Endothelial cell of umbilical vein (primary cell): ENCODE results near the gene DDX27.

ENCODE experiments used
- TF ChIP-seq, protein P1 (sequence below), 2 donors: IDR thresholded peaks; 1 replicate in 1 of 2; 2 replicates in 1 of 2; pipeline ENCODE4 v1.5.1; 2011; ENCODE audit warnings: low read length in 2 of 2, mild to moderate bottlenecking in 2 of 2, moderate library complexity in 2 of 2, control low read depth in 1 of 2, inconsistent platforms in 1 of 2, low read depth in 1 of 2; ENCODE audit not compliant: insufficient read depth in 1 of 2; ENCODE audit errors: extremely low read depth in 1 of 2
- TF ChIP-seq, protein P2 (sequence below): IDR thresholded peaks from 2 replicates; pipeline ENCODE4 v1.6.1; 2011; ENCODE audit not compliant: insufficient read depth, insufficient read length

DNA sequence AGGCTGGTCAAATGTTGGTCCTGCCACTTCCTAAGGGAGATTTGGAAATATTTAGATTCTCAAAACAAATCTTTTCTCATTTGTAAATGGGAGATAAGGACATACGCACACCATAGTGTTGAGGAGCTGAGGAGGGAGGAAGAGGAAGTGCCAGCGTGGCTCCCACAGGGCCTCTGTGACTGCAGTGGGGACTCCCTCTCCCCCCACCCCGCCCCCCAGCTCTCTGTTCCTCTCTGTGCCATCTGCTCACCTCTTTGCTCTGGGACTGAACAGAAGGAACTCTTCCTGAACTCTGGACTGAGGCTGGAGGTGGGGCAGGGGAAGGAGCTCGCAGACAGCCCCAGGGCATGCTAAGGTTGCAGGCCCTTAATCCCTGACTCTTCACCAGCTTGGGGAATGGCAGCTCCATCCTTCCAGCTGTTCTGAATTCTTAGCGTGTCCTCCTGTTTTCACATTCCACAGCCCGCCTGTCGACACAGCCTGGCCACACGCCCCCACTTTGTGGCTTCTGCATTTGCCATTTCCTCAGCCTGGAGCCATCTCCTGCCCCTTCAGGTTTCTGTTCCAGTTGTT, 11.4 kb downstream of the DDX27 start:
- TF ChIP-seq, protein P1, sequence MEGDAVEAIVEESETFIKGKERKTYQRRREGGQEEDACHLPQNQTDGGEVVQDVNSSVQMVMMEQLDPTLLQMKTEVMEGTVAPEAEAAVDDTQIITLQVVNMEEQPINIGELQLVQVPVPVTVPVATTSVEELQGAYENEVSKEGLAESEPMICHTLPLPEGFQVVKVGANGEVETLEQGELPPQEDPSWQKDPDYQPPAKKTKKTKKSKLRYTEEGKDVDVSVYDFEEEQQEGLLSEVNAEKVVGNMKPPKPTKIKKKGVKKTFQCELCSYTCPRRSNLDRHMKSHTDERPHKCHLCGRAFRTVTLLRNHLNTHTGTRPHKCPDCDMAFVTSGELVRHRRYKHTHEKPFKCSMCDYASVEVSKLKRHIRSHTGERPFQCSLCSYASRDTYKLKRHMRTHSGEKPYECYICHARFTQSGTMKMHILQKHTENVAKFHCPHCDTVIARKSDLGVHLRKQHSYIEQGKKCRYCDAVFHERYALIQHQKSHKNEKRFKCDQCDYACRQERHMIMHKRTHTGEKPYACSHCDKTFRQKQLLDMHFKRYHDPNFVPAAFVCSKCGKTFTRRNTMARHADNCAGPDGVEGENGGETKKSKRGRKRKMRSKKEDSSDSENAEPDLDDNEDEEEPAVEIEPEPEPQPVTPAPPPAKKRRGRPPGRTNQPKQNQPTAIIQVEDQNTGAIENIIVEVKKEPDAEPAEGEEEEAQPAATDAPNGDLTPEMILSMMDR (IDR thresholded peaks at IDR 0.05; ENCODE audit: extremely low read depth in 1 of 2, insufficient read depth in 1 of 2, low read depth in 1 of 2, low read length in 2 of 2) = no peak
- TF ChIP-seq, protein P2, sequence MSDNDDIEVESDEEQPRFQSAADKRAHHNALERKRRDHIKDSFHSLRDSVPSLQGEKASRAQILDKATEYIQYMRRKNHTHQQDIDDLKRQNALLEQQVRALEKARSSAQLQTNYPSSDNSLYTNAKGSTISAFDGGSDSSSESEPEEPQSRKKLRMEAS = no peak
